ENCODE results near the gene TOB1. TPM values are rescaled to one million over a fixed set of nuclear protein-coding genes. Genes with fewer than 3 reads are reported as not detected.

The TOB1 gene
- total RNA-seq, 1 experiment from 2014 or later, result 86.0 TPM

- H3K27ac ChIP-seq (ENCODE audit: low read depth, low read length), result no peak overlapping the region
- CTCF ChIA-PET, result no interaction called here
These were observed 5.2 kb upstream of the TOB1 start for GRCh38 chr17:50871364-50871763.

More at GRCh38 chr17:50871364-50871763, 5.2 kb upstream of the TOB1 start:
- intact Hi-C loops (cut with micrococcal nuclease), result no loop called here
- no peaks in the 10 kb centered on the region for H4K20me1 ChIP-seq (ENCODE audit: insufficient read depth)
- no peaks in the 10 kb centered on the region for H3K79me2 ChIP-seq (ENCODE audit: insufficient read depth, low read length)
- TF ChIP-seq SIN3A (IDR thresholded peaks at IDR 0.05; ENCODE audit: low read depth) (no peak), YY1 (IDR thresholded peaks at IDR 0.05; ENCODE audit: extremely low read depth, insufficient replicate concordance, low read depth, low read length) (no peak), ZFX (IDR thresholded peaks at IDR 0.05) (no peak), ZBTB33 (IDR thresholded peaks at IDR 0.05; ENCODE audit: extremely low read depth, insufficient replicate concordance, low read length) (no peak), TCF7L2 (IDR thresholded peaks at IDR 0.05; ENCODE audit: borderline replicate concordance, extremely low read depth, insufficient read depth, insufficient read length) (no peak), ZNF274 (IDR thresholded peaks at IDR 0.05; ENCODE audit: low read depth, low read length) (no peak), JUND (IDR thresholded peaks at IDR 0.05) (no peak), ELF1 (IDR thresholded peaks at IDR 0.05; ENCODE audit: borderline replicate concordance, low read depth) (no peak), RAD21 (IDR thresholded peaks at IDR 0.05; ENCODE audit: low read depth) (no peak), ATF3 (IDR thresholded peaks at IDR 0.05) (no peak), MAX (IDR thresholded peaks at IDR 0.05) (no peak), EZH2phosphoT487 (IDR thresholded peaks at IDR 0.05; ENCODE audit: borderline replicate concordance) (no peak)
- no peaks in the 10 kb centered on the region for H3K36me3 ChIP-seq (ENCODE audit: control insufficient read depth in 1 of 2, insufficient read depth in 2 of 2, low read length in 2 of 2)
- H3K4me1 ChIP-seq (ENCODE audit: control insufficient read depth in 1 of 2, insufficient read depth in 2 of 2, low read length in 2 of 2), result peaks cover 8 to 19% of the 10 kb centered on the region in 2 experiments
- POLR2A ChIA-PET, result no interaction called here
- no peak overlapping the region for H3K4me2 ChIP-seq (ENCODE audit: low read length)
- DNase-seq (ENCODE audit: low read depth, low spot score) (no peak), ATAC-seq (no peak)
- no peaks in the 10 kb centered on the region for H3K9me3 ChIP-seq (ENCODE audit: control insufficient read depth in 1 of 2, insufficient read depth in 1 of 2, low read depth in 1 of 2, low read length in 2 of 2)
- H3K9me2 ChIP-seq (ENCODE audit: insufficient read depth), result no peaks in the 10 kb centered on the region
- no TSS peak for BruUV-seq (replicated peaks)
- no peaks in the 10 kb centered on the region for H3K27me3 ChIP-seq (ENCODE audit: insufficient read depth, low read length)
- no peak overlapping the region for H3K9ac ChIP-seq (ENCODE audit: low read length)
- no peak overlapping the region for H3K4me3 ChIP-seq (replicated peaks in 1 of 2; ENCODE audit: low read depth in 1 of 2, low read length in 2 of 2)
- RAD21 ChIA-PET (ENCODE audit: low non-redundant PET in 1 of 2, low total read pairs in 2 of 2, uncharacterized antibody in 2 of 2, unreplicated experiment in 2 of 2), result no interaction called here
- no peak overlapping the region for H2AFZ ChIP-seq (ENCODE audit: low read depth, low read length, poor library complexity, severe bottlenecking)
